22Rv1 (cell line): ENCODE results near the gene PLEKHF1.

Experiments
- H3K27ac ChIP-seq: fragments of 450-650 bp; 2 replicates; pipeline ENCODE4 v1.5.1; 2017
- CTCF ChIP-seq: fragments of 450-650 bp; IDR thresholded peaks from 2 replicates; pipeline ENCODE4 v1.5.1; 2017; ENCODE audit warnings: mild to moderate bottlenecking
- ZFX ChIP-seq: fragments of 450-650 bp; IDR thresholded peaks from 2 replicates; pipeline ENCODE4 v1.6.1; 2017; ENCODE audit warnings: antibody characterized with exemption, borderline replicate concordance

Gene PLEKHF1

GRCh38 chr19:29696565-29696846, 31.2 kb downstream of the PLEKHF1 start:
- no peak for TF ChIP-seq CTCF
- no peak for TF ChIP-seq ZFX
- H3K27ac ChIP-seq = no peak overlapping the region

- TF ChIP-seq CTCF (no peak), ZFX (no peak)
- H3K27ac ChIP-seq = no peak overlapping the region
These were observed 32.4 kb downstream of the PLEKHF1 start for GRCh38 chr19:29697523-29698261.

- H3K27ac ChIP-seq = no peak overlapping the region
These were observed 34.6 kb downstream of the PLEKHF1 start for GRCh38 chr19:29699861-29700260.

GRCh38 chr19:29700498-29700897, 35.2 kb downstream of the PLEKHF1 start:
- TF ChIP-seq ZFX (no peak), CTCF (no peak)
- H3K27ac ChIP-seq = no peak overlapping the region

More at GRCh38 chr19:29699861-29700260, 34.6 kb downstream of the PLEKHF1 start:
- TF ChIP-seq CTCF = no peak
- TF ChIP-seq ZFX = no peak

GRCh38 chr19:29702161-29702962, 37.1 kb downstream of the PLEKHF1 start:
- TF ChIP-seq CTCF = no peak
- TF ChIP-seq ZFX = no peak
- no peak overlapping the region for H3K27ac ChIP-seq

GRCh38 chr19:29702963-29703320, 37.7 kb downstream of the PLEKHF1 start:
- H3K27ac ChIP-seq = no peak overlapping the region
- TF ChIP-seq CTCF = no peak
- TF ChIP-seq ZFX = no peak
